Measurements from ENCODE around the gene PCYT1B. TPM values are rescaled to one million over a fixed set of nuclear protein-coding genes. Genes with fewer than 3 reads are reported as not detected.

The PCYT1B gene
- total and polyA plus RNA-seq, 9 of the 15 experiments (the other 6 are each of a cell fraction or from before 2014, with no cell fraction given), result 0.04 to 0.34 (median 0.07) TPM; not detected in 1

- TF ChIP-seq, protein P1, sequence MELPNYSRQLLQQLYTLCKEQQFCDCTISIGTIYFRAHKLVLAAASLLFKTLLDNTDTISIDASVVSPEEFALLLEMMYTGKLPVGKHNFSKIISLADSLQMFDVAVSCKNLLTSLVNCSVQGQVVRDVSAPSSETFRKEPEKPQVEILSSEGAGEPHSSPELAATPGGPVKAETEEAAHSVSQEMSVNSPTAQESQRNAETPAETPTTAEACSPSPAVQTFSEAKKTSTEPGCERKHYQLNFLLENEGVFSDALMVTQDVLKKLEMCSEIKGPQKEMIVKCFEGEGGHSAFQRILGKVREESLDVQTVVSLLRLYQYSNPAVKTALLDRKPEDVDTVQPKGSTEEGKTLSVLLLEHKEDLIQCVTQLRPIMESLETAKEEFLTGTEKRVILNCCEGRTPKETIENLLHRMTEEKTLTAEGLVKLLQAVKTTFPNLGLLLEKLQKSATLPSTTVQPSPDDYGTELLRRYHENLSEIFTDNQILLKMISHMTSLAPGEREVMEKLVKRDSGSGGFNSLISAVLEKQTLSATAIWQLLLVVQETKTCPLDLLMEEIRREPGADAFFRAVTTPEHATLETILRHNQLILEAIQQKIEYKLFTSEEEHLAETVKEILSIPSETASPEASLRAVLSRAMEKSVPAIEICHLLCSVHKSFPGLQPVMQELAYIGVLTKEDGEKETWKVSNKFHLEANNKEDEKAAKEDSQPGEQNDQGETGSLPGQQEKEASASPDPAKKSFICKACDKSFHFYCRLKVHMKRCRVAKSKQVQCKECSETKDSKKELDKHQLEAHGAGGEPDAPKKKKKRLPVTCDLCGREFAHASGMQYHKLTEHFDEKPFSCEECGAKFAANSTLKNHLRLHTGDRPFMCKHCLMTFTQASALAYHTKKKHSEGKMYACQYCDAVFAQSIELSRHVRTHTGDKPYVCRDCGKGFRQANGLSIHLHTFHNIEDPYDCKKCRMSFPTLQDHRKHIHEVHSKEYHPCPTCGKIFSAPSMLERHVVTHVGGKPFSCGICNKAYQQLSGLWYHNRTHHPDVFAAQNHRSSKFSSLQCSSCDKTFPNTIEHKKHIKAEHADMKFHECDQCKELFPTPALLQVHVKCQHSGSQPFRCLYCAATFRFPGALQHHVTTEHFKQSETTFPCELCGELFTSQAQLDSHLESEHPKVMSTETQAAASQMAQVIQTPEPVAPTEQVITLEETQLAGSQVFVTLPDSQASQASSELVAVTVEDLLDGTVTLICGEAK (IDR thresholded peaks at IDR 0.05), result peak; percentile 91
- TF ChIP-seq, protein P1 (CRISPR knock-in tag; IDR thresholded peaks at IDR 0.05), result no peak
- TF ChIP-seq NR2F6 (CRISPR knock-in tag; IDR thresholded peaks at IDR 0.05), result no peak
- no peak for TF ChIP-seq ZC3H8 (IDR thresholded peaks at IDR 0.05)
- TF ChIP-seq HOXB6 (CRISPR knock-in tag; IDR thresholded peaks at IDR 0.05; ENCODE audit: borderline replicate concordance), result no peak
- TF ChIP-seq FOXJ3 (CRISPR knock-in tag; IDR thresholded peaks at IDR 0.05), result no peak
- no peak for TF ChIP-seq PRPF4 (IDR thresholded peaks at IDR 0.05; ENCODE audit: insufficient read depth, low read depth, low read length, poor library complexity, severe bottlenecking)
- TF ChIP-seq EWSR1 (IDR thresholded peaks at IDR 0.05; ENCODE audit: borderline replicate concordance, low read depth, partially characterized antibody), result no peak
- TF ChIP-seq HNRNPUL1 (IDR thresholded peaks at IDR 0.05; ENCODE audit: low read length), result no peak
- TF ChIP-seq BACH1 (tag; IDR thresholded peaks at IDR 0.05), result no peak
- no peak for TF ChIP-seq TEAD1 (CRISPR knock-in tag; IDR thresholded peaks at IDR 0.05)
- TF ChIP-seq CREB1 (IDR thresholded peaks at IDR 0.05), result peak; percentile 100
- TF ChIP-seq CREB1 (CRISPR knock-in tag; IDR thresholded peaks at IDR 0.05), result peak; percentile 99
- no peak for TF ChIP-seq MEF2A (IDR thresholded peaks at IDR 0.05; ENCODE audit: control insufficient read depth, low read depth, low read length)
- peak; percentile 89 for TF ChIP-seq ETV5 (CRISPR knock-in tag; IDR thresholded peaks at IDR 0.05; ENCODE audit: low read depth)
- TF ChIP-seq ZNF695 (CRISPR knock-in tag; IDR thresholded peaks at IDR 0.05), result no peak
- peak in 1 of 2 experiments; percentile 81; a peak in 3 of 4 replicates for TF ChIP-seq MAZ (CRISPR knock-in tag; conservative IDR thresholded peaks at IDR 0.05 in 1 of 2, IDR thresholded peaks at IDR 0.05 in 1 of 2)
- no peak for TF ChIP-seq ILF3 (IDR thresholded peaks at IDR 0.05; ENCODE audit: borderline replicate concordance)
- TF ChIP-seq FIP1L1 (IDR thresholded peaks at IDR 0.05; ENCODE audit: low read depth, low read length, poor library complexity, severe bottlenecking), result peak; percentile 77
- no peak for TF ChIP-seq SMC3 (conservative IDR thresholded peaks at IDR 0.05; ENCODE audit: insufficient read depth, low read depth, low read length)
- no peak for TF ChIP-seq CBFA2T2 (conservative IDR thresholded peaks at IDR 0.05)
These were observed 46.5 kb upstream of the PCYT1B start, which contains the start of gene POLA1 (continued) for GRCh38 chrX:24693453-24694202.

Data from K562 (cell line).